H1 (cell line): ENCODE data around the gene ACAA1.

ENCODE experiments used
- CTCF ChIP-seq, 3 experiments: IDR thresholded peaks; 1 replicate in 2 of 3; 2 replicates in 1 of 3; pipeline versions ENCODE4 v1.5.1 to v1.6.1; 2011; ENCODE audit warnings: low read length in 3 of 3, mild to moderate bottlenecking in 3 of 3, inconsistent platforms in 2 of 3, low read depth in 1 of 3, moderate library complexity in 1 of 3; ENCODE audit not compliant: insufficient read depth in 1 of 3; ENCODE audit errors: control extremely low read depth in 1 of 3
- MAFK ChIP-seq: IDR thresholded peaks from 2 replicates; pipeline ENCODE4 v1.6.1; 2012; ENCODE audit warnings: low read depth, mild to moderate bottlenecking, improper control_type of control experiment, low read length
- RAD21 ChIP-seq, 2 experiments: IDR thresholded peaks in 1 of 2; conservative IDR thresholded peaks in 1 of 2; 2 replicates each; pipeline ENCODE4 v1.6.1; 2011; ENCODE audit warnings: low read depth in 2 of 2, low read length in 2 of 2, improper control_type of control experiment in 1 of 2, inconsistent platforms in 1 of 2, mild to moderate bottlenecking in 1 of 2, moderate library complexity in 1 of 2

GRCh38 chr3:38109580-38110313 lies 27.2 kb downstream of the ACAA1 start:
- no peak for TF ChIP-seq RAD21 (IDR thresholded peaks at IDR 0.05 in 1 of 2, conservative IDR thresholded peaks at IDR 0.05 in 1 of 2; ENCODE audit: low read depth in 2 of 2, low read length in 2 of 2)
- TF ChIP-seq MAFK, result no peak
- no peak for TF ChIP-seq CTCF (IDR thresholded peaks at IDR 0.05; ENCODE audit: control extremely low read depth in 1 of 3, insufficient read depth in 1 of 3, low read depth in 1 of 3, low read length in 3 of 3)
